Stimulated activated CD4-positive, alpha-beta T cell treated with anti-CD3 and anti-CD28 coated beads, Interleukin-1b, Interleukin-23, amount 100 ng/mL, for 1 hour (primary cell): Measurements from ENCODE around the gene ESAM.

Experiments used
- DNase-seq, 2 donors: peaks; one replicate each; pipeline ENCODE4 v3.0.0-alpha.2; 2020; ENCODE audit warnings: low read depth in 2 of 2

ESAM gene

GRCh38 chr11:124762105-124762623 is at the start of gene ESAM:
TSS of gene ESAM (minus strand) at chr11:124762290. CDS start at chr11:124762154, 136 bp downstream.
- DNase-seq, result peak in 1 of 2 donors; percentile 44

GRCh38 chr11:124811399-124812125 is 49.5 kb upstream of the ESAM start:
- no peak for DNase-seq

- DNase-seq, result no peak
Measured at GRCh38 chr11:124807660-124808270, 45.7 kb upstream of the ESAM start.

GRCh38 chr11:124807201-124807600 is 45.1 kb upstream of the ESAM start:
- DNase-seq, result no peak

GRCh38 chr11:124804884-124805283 is 42.8 kb upstream of the ESAM start:
- no peak for DNase-seq

GRCh38 chr11:124801636-124802312 is 39.7 kb upstream of the ESAM start:
- DNase-seq, result no peak

GRCh38 chr11:124801014-124801413 is 38.9 kb upstream of the ESAM start:
- DNase-seq, result no peak

- DNase-seq, result peak; percentile 21 to 64
Measured at GRCh38 chr11:124800226-124800929, 38.3 kb upstream of the ESAM start, which contains the start of gene MSANTD2. TSS of gene MSANTD2 (minus strand) at chr11:124800406. CDS start at chr11:124800380, 26 bp downstream.

- DNase-seq, result peak in 1 of 2 donors; percentile 4
Measured at GRCh38 chr11:124799348-124800225, 37.5 kb upstream of the ESAM start.

GRCh38 chr11:124798991-124799347 is 36.9 kb upstream of the ESAM start:
- no peak for DNase-seq

- no peak for DNase-seq
Measured at GRCh38 chr11:124796312-124796711, 34.2 kb upstream of the ESAM start.

GRCh38 chr11:124793466-124794278 is 31.6 kb upstream of the ESAM start:
- DNase-seq, result no peak

GRCh38 chr11:124791626-124792341 is 29.7 kb upstream of the ESAM start:
- DNase-seq, result no peak

GRCh38 chr11:124788521-124788920 is 26.4 kb upstream of the ESAM start:
- no peak for DNase-seq

- no peak for DNase-seq
Measured at GRCh38 chr11:124784051-124784450, 22.0 kb upstream of the ESAM start.

- DNase-seq, result no peak
Measured at GRCh38 chr11:124783002-124783401, 20.9 kb upstream of the ESAM start.

- DNase-seq, result no peak
Measured at GRCh38 chr11:124779568-124779967, 17.5 kb upstream of the ESAM start.

GRCh38 chr11:124778281-124778680 is 16.2 kb upstream of the ESAM start:
- no peak for DNase-seq

GRCh38 chr11:124776865-124777645 is 15.0 kb upstream of the ESAM start:
- DNase-seq, result no peak
